ENCODE measurements around the gene LRRC40. TPM values are rescaled to one million over a fixed set of nuclear protein-coding genes. Genes with fewer than 3 reads are reported as not detected.
"Not testable (repeated sequence)": the region's sequence is repeated elsewhere in the genome, so short reads cannot be mapped to it uniquely, and the experiment has no call there.

The LRRC40 gene
- total RNA-seq, 1 donor from 2014 or later = 47.2 TPM

DNA sequence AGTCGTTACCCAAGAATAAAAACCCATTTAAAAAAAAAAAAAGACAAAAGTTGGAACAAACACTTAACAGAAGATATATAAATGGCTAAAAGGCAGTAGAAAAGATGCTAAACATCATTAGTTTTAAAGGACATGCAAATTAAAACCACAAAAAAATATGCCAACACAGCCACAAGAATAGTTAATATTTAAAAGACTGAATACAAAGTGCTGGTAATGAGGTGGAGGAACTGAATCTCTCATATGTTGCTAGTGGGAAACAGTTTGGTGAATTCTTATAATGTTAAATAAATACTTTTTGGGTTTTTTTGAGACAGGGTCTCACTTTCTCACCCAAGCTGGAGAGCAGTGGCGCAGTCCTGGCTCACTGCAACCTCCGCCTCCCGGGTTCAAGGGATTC is 10.0 kb downstream of the LRRC40 start:
- no peak for DNase-seq
- TF ChIP-seq, protein P1, sequence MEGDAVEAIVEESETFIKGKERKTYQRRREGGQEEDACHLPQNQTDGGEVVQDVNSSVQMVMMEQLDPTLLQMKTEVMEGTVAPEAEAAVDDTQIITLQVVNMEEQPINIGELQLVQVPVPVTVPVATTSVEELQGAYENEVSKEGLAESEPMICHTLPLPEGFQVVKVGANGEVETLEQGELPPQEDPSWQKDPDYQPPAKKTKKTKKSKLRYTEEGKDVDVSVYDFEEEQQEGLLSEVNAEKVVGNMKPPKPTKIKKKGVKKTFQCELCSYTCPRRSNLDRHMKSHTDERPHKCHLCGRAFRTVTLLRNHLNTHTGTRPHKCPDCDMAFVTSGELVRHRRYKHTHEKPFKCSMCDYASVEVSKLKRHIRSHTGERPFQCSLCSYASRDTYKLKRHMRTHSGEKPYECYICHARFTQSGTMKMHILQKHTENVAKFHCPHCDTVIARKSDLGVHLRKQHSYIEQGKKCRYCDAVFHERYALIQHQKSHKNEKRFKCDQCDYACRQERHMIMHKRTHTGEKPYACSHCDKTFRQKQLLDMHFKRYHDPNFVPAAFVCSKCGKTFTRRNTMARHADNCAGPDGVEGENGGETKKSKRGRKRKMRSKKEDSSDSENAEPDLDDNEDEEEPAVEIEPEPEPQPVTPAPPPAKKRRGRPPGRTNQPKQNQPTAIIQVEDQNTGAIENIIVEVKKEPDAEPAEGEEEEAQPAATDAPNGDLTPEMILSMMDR (IDR thresholded peaks at IDR 0.05; ENCODE audit: partially characterized antibody, unreplicated experiment) = no peak
- H3K4me3 Mint-ChIP-seq (ENCODE audit: unreplicated experiment) = no peak overlapping the region
- H3K27me3 Mint-ChIP-seq (ENCODE audit: unreplicated experiment) = no peaks in the 10 kb centered on the region
- no peaks in the 10 kb centered on the region for H3K4me1 Mint-ChIP-seq (ENCODE audit: low read depth, unreplicated experiment)
- H3K27ac Mint-ChIP-seq (ENCODE audit: unreplicated experiment) = no peak overlapping the region
- H3K36me3 Mint-ChIP-seq (ENCODE audit: unreplicated experiment) = no peaks in the 10 kb centered on the region
- H3K9me3 Mint-ChIP-seq (ENCODE audit: unreplicated experiment) = peaks cover 2% of the 10 kb centered on the region

DNA sequence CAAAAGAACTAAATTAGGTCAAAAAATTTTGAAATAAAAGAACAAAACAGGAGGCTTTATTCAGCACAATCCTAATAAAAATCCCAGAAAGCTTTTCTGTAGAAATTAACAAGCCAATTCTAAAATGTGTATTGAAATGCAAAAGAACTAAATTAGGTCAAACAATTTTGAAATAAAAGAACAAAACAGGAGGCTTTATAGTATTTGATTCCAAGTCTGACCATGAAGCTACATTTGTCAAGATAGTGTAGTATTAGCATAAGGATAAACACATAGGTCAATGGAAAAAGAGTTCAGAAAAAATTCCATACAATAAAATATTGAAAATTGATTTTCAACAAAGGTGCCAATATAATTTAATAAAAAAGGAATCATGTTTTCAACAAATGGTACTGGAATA is 10.8 kb downstream of the LRRC40 start:
- Mint-ChIP-seq H3K9me3 (ENCODE audit: unreplicated experiment) (peaks cover 2% of the 10 kb centered on the region), H3K27ac (ENCODE audit: unreplicated experiment) (no peak overlapping the region), H3K4me3 (ENCODE audit: unreplicated experiment) (no peak overlapping the region), H3K36me3 (ENCODE audit: unreplicated experiment) (no peaks in the 10 kb centered on the region), H3K27me3 (ENCODE audit: unreplicated experiment) (no peaks in the 10 kb centered on the region), H3K4me1 (ENCODE audit: low read depth, unreplicated experiment) (no peaks in the 10 kb centered on the region)
- TF ChIP-seq, protein P1 (IDR thresholded peaks at IDR 0.05; ENCODE audit: partially characterized antibody, unreplicated experiment) = no peak
- DNase-seq = no peak

DNA sequence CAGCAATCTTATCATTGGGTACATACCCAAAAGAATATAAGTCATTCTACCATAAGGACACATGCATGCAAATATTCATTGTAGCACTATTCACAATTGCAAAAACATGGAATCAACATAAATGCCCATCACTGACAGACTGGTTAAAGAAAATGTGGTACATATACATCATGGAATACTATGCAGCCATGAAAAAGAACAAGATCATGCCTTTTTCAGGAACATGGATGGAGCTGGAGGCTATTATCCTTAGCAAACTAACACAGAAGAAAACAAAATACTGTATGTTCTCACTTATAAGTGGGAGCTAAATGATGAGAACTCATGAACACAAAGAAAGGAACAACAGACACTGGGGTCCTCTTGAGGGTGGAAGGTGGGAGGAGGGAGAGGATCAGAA is 12.9 kb downstream of the LRRC40 start:
- not testable (repeated sequence) for DNase-seq; H3K4me3 Mint-ChIP-seq (ENCODE audit: unreplicated experiment); H3K27me3 Mint-ChIP-seq (ENCODE audit: unreplicated experiment); H3K36me3 Mint-ChIP-seq (ENCODE audit: unreplicated experiment); H3K9me3 Mint-ChIP-seq (ENCODE audit: unreplicated experiment); H3K27ac Mint-ChIP-seq (ENCODE audit: unreplicated experiment); H3K4me1 Mint-ChIP-seq (ENCODE audit: low read depth, unreplicated experiment)

DNA sequence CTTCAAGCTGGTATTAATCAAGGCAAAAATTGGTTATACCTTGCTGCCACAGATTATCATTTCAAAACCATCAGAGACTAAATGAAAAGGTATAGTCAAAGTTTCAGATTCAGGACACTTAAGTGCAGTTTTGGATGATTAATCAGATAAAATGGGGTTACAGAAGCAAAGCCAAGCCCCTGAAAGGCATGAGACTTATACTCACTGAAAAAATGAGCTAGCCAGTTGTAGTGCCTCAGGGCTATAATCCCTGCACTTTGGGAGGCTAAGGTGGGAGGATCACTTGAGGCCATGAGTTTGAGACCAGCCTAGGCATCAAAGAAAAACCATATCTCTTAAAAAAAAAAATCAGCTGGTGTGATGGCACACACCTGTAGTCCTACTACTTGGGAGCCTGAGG is 15.2 kb downstream of the LRRC40 start:
- H3K4me3 Mint-ChIP-seq (ENCODE audit: unreplicated experiment) = no peak overlapping the region
- no peaks in the 10 kb centered on the region for H3K4me1 Mint-ChIP-seq (ENCODE audit: low read depth, unreplicated experiment)
- TF ChIP-seq, protein P1 (IDR thresholded peaks at IDR 0.05; ENCODE audit: partially characterized antibody, unreplicated experiment) = no peak
- no peak for DNase-seq
- no peak overlapping the region for H3K27ac Mint-ChIP-seq (ENCODE audit: unreplicated experiment)
- no peaks in the 10 kb centered on the region for H3K36me3 Mint-ChIP-seq (ENCODE audit: unreplicated experiment)
- H3K27me3 Mint-ChIP-seq (ENCODE audit: unreplicated experiment) = no peaks in the 10 kb centered on the region
- no peaks in the 10 kb centered on the region for H3K9me3 Mint-ChIP-seq (ENCODE audit: unreplicated experiment)

DNA sequence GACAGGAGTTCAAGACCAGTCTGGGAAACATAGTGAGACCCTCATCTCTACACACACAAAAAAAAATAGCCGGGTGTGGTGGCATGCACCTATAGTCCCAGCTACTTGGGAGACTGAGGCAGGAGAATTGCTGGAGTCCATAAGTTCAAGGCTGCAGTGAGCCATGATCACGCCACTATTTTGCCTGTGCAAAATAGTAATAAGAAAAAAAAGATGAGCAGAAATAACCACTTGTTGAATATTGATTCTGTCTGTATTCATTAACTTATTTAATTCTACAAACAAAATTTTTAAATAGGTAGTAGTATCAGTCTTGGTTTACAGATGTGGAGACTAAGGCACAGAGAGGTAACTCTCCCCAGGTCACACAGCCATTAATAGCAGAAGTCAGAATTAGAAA is 16.9 kb downstream of the LRRC40 start:
- Mint-ChIP-seq H3K9me3 (ENCODE audit: unreplicated experiment) (no peaks in the 10 kb centered on the region), H3K4me3 (ENCODE audit: unreplicated experiment) (no peak overlapping the region), H3K36me3 (ENCODE audit: unreplicated experiment) (no peaks in the 10 kb centered on the region), H3K4me1 (ENCODE audit: low read depth, unreplicated experiment) (no peaks in the 10 kb centered on the region), H3K27me3 (ENCODE audit: unreplicated experiment) (no peaks in the 10 kb centered on the region), H3K27ac (ENCODE audit: unreplicated experiment) (no peak overlapping the region)
- TF ChIP-seq, protein P1 (IDR thresholded peaks at IDR 0.05; ENCODE audit: partially characterized antibody, unreplicated experiment) = no peak
- no peak for DNase-seq

DNA sequence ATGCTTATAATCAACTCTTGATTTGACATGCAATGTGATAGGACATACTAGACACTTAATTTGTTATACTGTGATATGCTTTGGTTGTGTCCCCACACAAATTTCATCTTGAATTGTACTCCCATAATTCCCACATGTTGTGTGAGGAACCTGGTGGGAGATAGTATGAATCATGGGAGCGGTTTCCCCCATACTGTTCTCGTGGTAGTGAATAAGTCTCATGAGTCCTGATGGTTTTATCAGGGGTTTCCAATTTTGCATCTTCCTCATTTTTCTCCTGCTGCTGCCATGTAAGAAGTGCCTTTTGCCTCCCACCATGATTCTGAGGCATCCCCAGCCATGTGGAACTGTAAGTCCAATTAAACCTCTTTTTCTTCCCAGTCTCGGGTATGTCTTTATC is 20.2 kb downstream of the LRRC40 start:
- not testable (repeated sequence) for H3K36me3 Mint-ChIP-seq (ENCODE audit: unreplicated experiment); H3K27ac Mint-ChIP-seq (ENCODE audit: unreplicated experiment); H3K4me1 Mint-ChIP-seq (ENCODE audit: low read depth, unreplicated experiment); H3K9me3 Mint-ChIP-seq (ENCODE audit: unreplicated experiment); H3K27me3 Mint-ChIP-seq (ENCODE audit: unreplicated experiment); H3K4me3 Mint-ChIP-seq (ENCODE audit: unreplicated experiment); DNase-seq

All from glutamatergic neuron (in vitro differentiated cells).